Ascending aorta (tissue), 2 donors: Measurements from ENCODE around the gene ANTXR1. TPM values are rescaled to one million over a fixed set of nuclear protein-coding genes. Genes with fewer than 3 reads are reported as not detected.

Experiments
- DNase-seq, 2 donors: peaks; one replicate each; pipeline ENCODE4 v3.0.0-alpha.2; 2019; ENCODE audit warnings: low spot score in 2 of 2
- H3K27ac ChIP-seq, 2 donors: fragments of 200-600 bp; sonication (generic); one replicate each; pipeline ENCODE4 v1.5.1; 2016 to 2017; ENCODE audit warnings: mild to moderate bottlenecking in 1 of 2
- H3K27me3 ChIP-seq: fragments of 200-600 bp; sonication (generic); one replicate; pipeline ENCODE4 v1.5.1; 2017
- H3K36me3 ChIP-seq, 2 donors: fragments of 200-600 bp; sonication (generic); one replicate each; pipeline ENCODE4 v1.5.1; 2016
- H3K4me1 ChIP-seq, 2 donors: fragments of 200-600 bp; sonication (generic); one replicate each; pipeline ENCODE4 v1.5.1; 2016 to 2017; ENCODE audit warnings: mild to moderate bottlenecking in 1 of 2
- H3K4me3 ChIP-seq, 2 donors: fragments of 200-600 bp; sonication (generic); one replicate each; pipeline ENCODE4 v1.5.1; 2016 to 2017; ENCODE audit warnings: mild to moderate bottlenecking in 1 of 2
- H3K9me3 ChIP-seq, 2 donors: fragments of 200-600 bp; sonication (generic); one replicate each; pipeline ENCODE4 v1.5.1; 2016
- intact Hi-C: fragments of 100-400 bp; cut with DNase I; formaldehyde crosslinking; loops from one replicate; pipeline ENCODE4 v1.15.1; 2023
- total RNA-seq: library from RNA; depleted of rRNA; stranded (reverse); fragments of >200 nt; gene quantifications from one replicate; pipeline ENCODE4 v1.1.0, GENCODE V29; 2016
- TF ChIP-seq, protein P1 (sequence below), 3 experiments: fragments of 200-600 bp in 2 of 3; fragments of 450-650 bp in 1 of 3; sonication (generic) in 2 of 3; IDR thresholded peaks; one replicate each; pipeline ENCODE4 v1.5.1; 2016 to 2019; ENCODE audit warnings: antibody characterized with exemption in 3 of 3, mild to moderate bottlenecking in 1 of 3, moderate library complexity in 1 of 3

ANTXR1 gene
- total RNA-seq, 1 donor from 2014 or later = 90.3 TPM

GRCh38 chr2:69007169-69007568, 5.8 kb upstream of the ANTXR1 start:
- TF ChIP-seq, protein P1, sequence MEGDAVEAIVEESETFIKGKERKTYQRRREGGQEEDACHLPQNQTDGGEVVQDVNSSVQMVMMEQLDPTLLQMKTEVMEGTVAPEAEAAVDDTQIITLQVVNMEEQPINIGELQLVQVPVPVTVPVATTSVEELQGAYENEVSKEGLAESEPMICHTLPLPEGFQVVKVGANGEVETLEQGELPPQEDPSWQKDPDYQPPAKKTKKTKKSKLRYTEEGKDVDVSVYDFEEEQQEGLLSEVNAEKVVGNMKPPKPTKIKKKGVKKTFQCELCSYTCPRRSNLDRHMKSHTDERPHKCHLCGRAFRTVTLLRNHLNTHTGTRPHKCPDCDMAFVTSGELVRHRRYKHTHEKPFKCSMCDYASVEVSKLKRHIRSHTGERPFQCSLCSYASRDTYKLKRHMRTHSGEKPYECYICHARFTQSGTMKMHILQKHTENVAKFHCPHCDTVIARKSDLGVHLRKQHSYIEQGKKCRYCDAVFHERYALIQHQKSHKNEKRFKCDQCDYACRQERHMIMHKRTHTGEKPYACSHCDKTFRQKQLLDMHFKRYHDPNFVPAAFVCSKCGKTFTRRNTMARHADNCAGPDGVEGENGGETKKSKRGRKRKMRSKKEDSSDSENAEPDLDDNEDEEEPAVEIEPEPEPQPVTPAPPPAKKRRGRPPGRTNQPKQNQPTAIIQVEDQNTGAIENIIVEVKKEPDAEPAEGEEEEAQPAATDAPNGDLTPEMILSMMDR (IDR thresholded peaks at IDR 0.05) = no peak
- no peaks in the 10 kb centered on the region for H3K4me1 ChIP-seq
- H3K4me3 ChIP-seq = no peak overlapping the region
- H3K27ac ChIP-seq = no peak overlapping the region
- no peaks in the 10 kb centered on the region for H3K27me3 ChIP-seq
- no peak for DNase-seq
- H3K9me3 ChIP-seq = no peaks in the 10 kb centered on the region
- intact Hi-C loops = no loop called here
- no peaks in the 10 kb centered on the region for H3K36me3 ChIP-seq

- intact Hi-C loops = no loop called here
- Histone ChIP-seq H3K27me3 (no peaks in the 10 kb centered on the region), H3K27ac (no peak overlapping the region), H3K4me3 (no peak overlapping the region), H3K36me3 (no peaks in the 10 kb centered on the region), H3K9me3 (no peaks in the 10 kb centered on the region), H3K4me1 (no peaks in the 10 kb centered on the region)
- TF ChIP-seq, protein P1 (IDR thresholded peaks at IDR 0.05) = no peak
- DNase-seq = no peak
Measured at GRCh38 chr2:69007603-69008002, 5.4 kb upstream of the ANTXR1 start.

GRCh38 chr2:69010437-69011194, 2.4 kb upstream of the ANTXR1 start:
- Histone ChIP-seq H3K27ac (no peak overlapping the region), H3K4me1 (no peaks in the 10 kb centered on the region), H3K27me3 (no peaks in the 10 kb centered on the region), H3K9me3 (no peaks in the 10 kb centered on the region), H3K4me3 (no peak overlapping the region), H3K36me3 (no peaks in the 10 kb centered on the region)
- TF ChIP-seq, protein P1 (IDR thresholded peaks at IDR 0.05) = no peak
- intact Hi-C loops = loop anchor here (5.0 kb wide), 4 partner anchors 68 to 182 kb away; no protein-coding TSS in a partner anchor
- DNase-seq = no peak

DNA sequence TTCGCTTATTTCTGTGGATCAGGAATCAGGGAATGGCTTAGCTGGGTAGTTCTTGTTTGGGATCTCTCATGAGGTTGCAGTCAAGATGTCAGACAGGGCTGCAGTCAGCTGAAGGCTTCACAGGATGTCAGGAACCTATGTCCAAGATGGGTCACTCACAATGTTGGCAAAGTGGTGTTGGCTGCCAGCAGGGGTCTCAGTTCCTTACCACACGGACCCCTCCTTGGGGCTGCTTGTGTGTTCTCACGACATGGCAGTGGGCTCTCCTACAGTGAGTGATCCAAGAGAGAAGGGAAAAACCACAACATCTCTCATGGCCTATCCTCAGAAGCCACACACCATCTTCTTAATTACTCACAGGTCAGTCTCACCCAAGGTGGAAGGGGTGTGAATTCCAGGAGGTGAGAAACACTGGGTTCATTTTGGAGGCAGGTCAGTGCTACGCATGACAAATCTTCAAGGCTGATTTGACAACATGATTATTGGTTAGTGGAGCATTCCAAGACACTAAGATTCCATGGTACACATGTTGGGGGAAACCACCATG, 1.3 kb upstream of the ANTXR1 start:
- Histone ChIP-seq H3K9me3 (no peaks in the 10 kb centered on the region), H3K4me3 (no peak overlapping the region), H3K27me3 (no peaks in the 10 kb centered on the region), H3K27ac (no peak overlapping the region), H3K36me3 (no peaks in the 10 kb centered on the region), H3K4me1 (peaks cover 0 to 2% of the 10 kb centered on the region in 2 donors)
- intact Hi-C loops = loop anchor here (5.0 kb wide), 4 partner anchors 69 to 181 kb away; no protein-coding TSS in a partner anchor
- TF ChIP-seq, protein P1 (IDR thresholded peaks at IDR 0.05) = no peak
- no peak for DNase-seq

GRCh38 chr2:69012310-69013141, 453 bp upstream of the ANTXR1 start:
- H3K27ac ChIP-seq = peak overlapping the region; percentile 81 to 87

More at GRCh38 chr2:69012310-69013141, 453 bp upstream of the ANTXR1 start:
- no peaks in the 10 kb centered on the region for H3K27me3 ChIP-seq
- peaks cover 0 to 8% of the 10 kb centered on the region in 2 donors for H3K4me1 ChIP-seq
- intact Hi-C loops = loop anchor here (1.0 to 5.0 kb wide), 5 partner anchors 70 to 295 kb away; no protein-coding TSS in a partner anchor
- H3K36me3 ChIP-seq = no peaks in the 10 kb centered on the region
- peak overlapping the region; percentile 77 to 87 for H3K4me3 ChIP-seq
- TF ChIP-seq, protein P1 (IDR thresholded peaks at IDR 0.05) = peak; percentile 79 to 89 (median 84)
- peak in 1 of 2 donors; percentile 83 for DNase-seq
- H3K9me3 ChIP-seq = no peaks in the 10 kb centered on the region
